HEK293 (cell line): ENCODE results near the gene SUCO.

ENCODE experiments used
- CTCF ChIA-PET: fragments of 350-600 bp; formaldehyde crosslinking; extraction: SDS; loops from one replicate; lab custom pipeline; 2021; ENCODE audit warnings: antibody characterized with exemption; lab: Yijun Ruan, JAX
- POLR2A ChIA-PET: fragments of 300-600 bp; formaldehyde crosslinking; extraction: SDS; loops from one replicate; lab custom pipeline; 2020; ENCODE audit warnings: antibody characterized with exemption, inconsistent platforms; lab: Yijun Ruan, JAX
- H3K27ac ChIP-seq: fragments of 200-500 bp; sonication (Bioruptor generic); 2 replicates; pipeline ENCODE4 v1.5.1; 2014; ENCODE audit warnings: low read depth, low read length, control low read depth, inconsistent platforms; ENCODE audit errors: extremely low read depth
- H3K36me3 ChIP-seq, 2 experiments: fragments of 200-500 bp in 1 of 2; sonication (Bioruptor generic) in 1 of 2; 1 replicate in 1 of 2; 2 replicates in 1 of 2; pipeline ENCODE4 v1.5.1; 2014 to 2017; ENCODE audit warnings: inconsistent platforms in 2 of 2, low read length in 2 of 2; ENCODE audit not compliant: control insufficient read depth in 2 of 2, insufficient read depth in 1 of 2
- H3K4me1 ChIP-seq: fragments of 200-500 bp; sonication (Bioruptor generic); 2 replicates; pipeline ENCODE4 v1.5.1; 2014; ENCODE audit warnings: mild to moderate bottlenecking, low read length, inconsistent platforms; ENCODE audit not compliant: control insufficient read depth, insufficient read depth
- H3K4me3 ChIP-seq: 2 replicates; pipeline ENCODE4 v1.5.1; 2011; ENCODE audit warnings: low read depth, mild to moderate bottlenecking, control low read depth, low read length, moderate library complexity
- H3K9me3 ChIP-seq: fragments of 200-500 bp; sonication (Bioruptor generic); 2 replicates; pipeline ENCODE4 v1.5.1; 2014; ENCODE audit warnings: low read depth, low read length, inconsistent platforms; ENCODE audit not compliant: control insufficient read depth, insufficient read depth
- ELK4 ChIP-seq: IDR thresholded peaks from 2 replicates; pipeline ENCODE4 v1.6.1; 2011; ENCODE audit warnings: mild to moderate bottlenecking, low read depth, low read length, borderline replicate concordance
- KLF1 ChIP-seq: fragments of 450-650 bp; formaldehyde crosslinking; IDR thresholded peaks from 2 replicates; pipeline ENCODE4 v1.5.1; 2016; ENCODE audit warnings: missing biosample characterization, missing genetic modification characterization
- MYNN ChIP-seq: fragments of 450-650 bp; formaldehyde crosslinking; IDR thresholded peaks from 2 replicates; pipeline ENCODE4 v1.5.1; 2016; ENCODE audit warnings: missing biosample characterization, missing genetic modification characterization, borderline replicate concordance
- OVOL3 ChIP-seq: fragments of 450-650 bp; formaldehyde crosslinking; IDR thresholded peaks from 2 replicates; pipeline ENCODE4 v1.5.1; 2016; ENCODE audit warnings: missing biosample characterization, missing genetic modification characterization
- SCRT1 ChIP-seq: fragments of 450-650 bp; formaldehyde crosslinking; IDR thresholded peaks from 2 replicates; pipeline ENCODE4 v1.5.1; 2016; ENCODE audit warnings: missing biosample characterization, missing genetic modification characterization, borderline replicate concordance
- SETDB1 ChIP-seq: IDR thresholded peaks from one replicate; pipeline ENCODE4 v1.6.1; 2017; ENCODE audit warnings: mild to moderate bottlenecking, low read length, moderate library complexity, mixed read lengths; ENCODE audit not compliant: insufficient read length
- TSHZ1 ChIP-seq: fragments of 450-650 bp; formaldehyde crosslinking; IDR thresholded peaks from 2 replicates; pipeline ENCODE4 v1.5.1; 2016; ENCODE audit warnings: missing biosample characterization, missing genetic modification characterization, borderline replicate concordance
- ZBTB1 ChIP-seq: fragments of 450-650 bp; formaldehyde crosslinking; IDR thresholded peaks from 2 replicates; pipeline ENCODE4 v1.5.1; 2016; ENCODE audit warnings: missing biosample characterization, missing genetic modification characterization
- ZBTB17 ChIP-seq: fragments of 450-650 bp; formaldehyde crosslinking; IDR thresholded peaks from 2 replicates; pipeline ENCODE4 v1.5.1; 2016; ENCODE audit warnings: missing biosample characterization, missing genetic modification characterization
- ZNF133 ChIP-seq: fragments of 450-650 bp; formaldehyde crosslinking; IDR thresholded peaks from 2 replicates; pipeline ENCODE4 v1.5.1; 2016; ENCODE audit warnings: missing biosample characterization, missing genetic modification characterization
- ZNF223 ChIP-seq: fragments of 450-650 bp; formaldehyde crosslinking; IDR thresholded peaks from 2 replicates; pipeline ENCODE4 v1.5.1; 2016; ENCODE audit warnings: missing biosample characterization, missing genetic modification characterization
- ZNF24 ChIP-seq: fragments of 450-650 bp; formaldehyde crosslinking; IDR thresholded peaks from 2 replicates; pipeline ENCODE4 v1.5.1; 2016; ENCODE audit warnings: missing biosample characterization, missing genetic modification characterization
- ZNF292 ChIP-seq: fragments of 450-650 bp; formaldehyde crosslinking; IDR thresholded peaks from 2 replicates; pipeline ENCODE4 v1.5.1; 2016; ENCODE audit warnings: low read depth, missing biosample characterization, missing genetic modification characterization, borderline replicate concordance
- ZNF362 ChIP-seq: fragments of 450-650 bp; formaldehyde crosslinking; IDR thresholded peaks from 2 replicates; pipeline ENCODE4 v1.5.1; 2016; ENCODE audit warnings: missing biosample characterization, missing genetic modification characterization
- ZNF366 ChIP-seq: fragments of 450-650 bp; formaldehyde crosslinking; conservative IDR thresholded peaks from 2 replicates; pipeline ENCODE4 v1.5.1; 2016; ENCODE audit warnings: missing biosample characterization, missing genetic modification characterization
- ZNF529 ChIP-seq: fragments of 450-650 bp; formaldehyde crosslinking; IDR thresholded peaks from 2 replicates; pipeline ENCODE4 v1.5.1; 2017; ENCODE audit warnings: missing genetic modification characterization, missing biosample characterization; ENCODE audit not compliant: insufficient replicate concordance
- ZNF561 ChIP-seq: fragments of 450-650 bp; IDR thresholded peaks from 2 replicates; pipeline ENCODE4 v1.5.1; 2018; ENCODE audit warnings: missing biosample characterization, missing genetic modification characterization, borderline replicate concordance
- ZNF596 ChIP-seq: fragments of 450-650 bp; IDR thresholded peaks from 2 replicates; pipeline ENCODE4 v1.5.0; 2018; ENCODE audit warnings: missing biosample characterization, mild to moderate bottlenecking, missing genetic modification characterization, moderate library complexity
- ZNF629 ChIP-seq: fragments of 450-650 bp; formaldehyde crosslinking; IDR thresholded peaks from 2 replicates; pipeline ENCODE4 v1.5.1; 2017; ENCODE audit warnings: missing biosample characterization, missing genetic modification characterization
- ZNF654 ChIP-seq: fragments of 450-650 bp; formaldehyde crosslinking; IDR thresholded peaks from 2 replicates; pipeline ENCODE4 v1.5.1; 2016; ENCODE audit warnings: low read depth, missing biosample characterization, missing genetic modification characterization
- ZNF701 ChIP-seq: fragments of 450-650 bp; formaldehyde crosslinking; IDR thresholded peaks from 2 replicates; pipeline ENCODE4 v1.5.1; 2016; ENCODE audit warnings: missing biosample characterization, missing genetic modification characterization
- ZNF776 ChIP-seq: fragments of 450-650 bp; formaldehyde crosslinking; IDR thresholded peaks from 2 replicates; pipeline ENCODE4 v1.5.0; 2017; ENCODE audit warnings: missing biosample characterization, missing genetic modification characterization, borderline replicate concordance
- ZNF791 ChIP-seq: fragments of 450-650 bp; formaldehyde crosslinking; IDR thresholded peaks from 2 replicates; pipeline ENCODE4 v1.5.1; 2016; ENCODE audit warnings: missing biosample characterization, missing genetic modification characterization
- ZSCAN5A ChIP-seq: fragments of 450-650 bp; formaldehyde crosslinking; IDR thresholded peaks from 2 replicates; pipeline ENCODE4 v1.5.1; 2016; ENCODE audit warnings: missing biosample characterization, missing genetic modification characterization

The SUCO gene

GRCh38 chr1:172514108-172514507 lies 18.8 kb upstream of the SUCO start (continued):
- TF ChIP-seq TSHZ1 (tag by site-specific recombination): no peak
- TF ChIP-seq ZNF223 (tag by site-specific recombination): no peak

- Histone ChIP-seq H3K4me1 (no peaks in the 10 kb centered on the region), H3K9me3 (no peaks in the 10 kb centered on the region), H3K27ac (no peak overlapping the region), H3K36me3 (no peaks in the 10 kb centered on the region), H3K4me3 (no peak overlapping the region)
- CTCF ChIA-PET: interaction anchor here (1.6 kb wide), 1 partner anchor 65 kb away, joined by 3 read pairs; no protein-coding TSS in a partner anchor
- TF ChIP-seq ZNF362 (tag by site-specific recombination): no peak
- TF ChIP-seq ZNF529 (tag by site-specific recombination): no peak
- TF ChIP-seq ZNF596 (tag by site-specific recombination): no peak
- TF ChIP-seq ZNF24 (tag by site-specific recombination): no peak
- TF ChIP-seq ZNF561 (tag by site-specific recombination): no peak
- POLR2A ChIA-PET: no interaction called here
Measured at GRCh38 chr1:172515436-172515835, 17.5 kb upstream of the SUCO start.

- TF ChIP-seq ELK4 (no peak), ZNF133 (tag by site-specific recombination) (no peak), ZBTB1 (tag by site-specific recombination) (no peak), KLF1 (no peak), ZNF292 (no peak), ZNF776 (no peak), ZNF366 (no peak), SETDB1 (no peak), MYNN (no peak), ZNF701 (tag by site-specific recombination) (no peak), ZNF24 (tag by site-specific recombination) (no peak), OVOL3 (tag by site-specific recombination) (no peak), ZSCAN5A (no peak), ZNF629 (tag by site-specific recombination) (no peak), ZBTB17 (tag by site-specific recombination) (no peak), SCRT1 (tag by site-specific recombination) (no peak), ZNF791 (no peak), ZNF654 (tag by site-specific recombination) (no peak)
- H3K4me3 ChIP-seq: no peak overlapping the region
- H3K9me3 ChIP-seq: no peaks in the 10 kb centered on the region
- no peak overlapping the region for H3K27ac ChIP-seq
- no peaks in the 10 kb centered on the region for H3K36me3 ChIP-seq
- CTCF ChIA-PET: interaction anchor here (1.6 kb wide), 1 partner anchor 65 kb away, joined by 3 read pairs; no protein-coding TSS in a partner anchor
- POLR2A ChIA-PET: no interaction called here
- no peaks in the 10 kb centered on the region for H3K4me1 ChIP-seq
Measured at GRCh38 chr1:172515927-172516326, 17.0 kb upstream of the SUCO start.
